Trophoblast cell (in vitro differentiated cells and primary cell): Measurements from ENCODE around the gene JARID2.

Source experiments
- DNase-seq, 2 donors: peaks; one replicate each; pipeline ENCODE4 v3.0.0-alpha.2; 2016
- H2AFZ ChIP-seq: 2 replicates; pipeline ENCODE4 v1.6.1; 2013; ENCODE audit warnings: low read length, moderate library complexity, mild to moderate bottlenecking; ENCODE audit not compliant: insufficient read depth, poor library complexity
- H2AK5ac ChIP-seq: 2 replicates; pipeline ENCODE4 v1.6.1; 2013; ENCODE audit warnings: mild to moderate bottlenecking, low read length
- H2BK120ac ChIP-seq: 2 replicates; pipeline ENCODE4 v1.6.1; 2013; ENCODE audit warnings: low read length, mild to moderate bottlenecking, moderate library complexity; ENCODE audit not compliant: insufficient read depth, poor library complexity
- H2BK12ac ChIP-seq: 2 replicates; pipeline ENCODE4 v1.6.1; 2013; ENCODE audit warnings: mild to moderate bottlenecking, low read length, moderate library complexity
- H2BK5ac ChIP-seq: 2 replicates; pipeline ENCODE4 v1.6.1; 2013; ENCODE audit warnings: low read length, low read depth, moderate library complexity, mild to moderate bottlenecking; ENCODE audit not compliant: poor library complexity
- H3K14ac ChIP-seq: 2 replicates; pipeline ENCODE4 v1.6.1; 2013; ENCODE audit warnings: mild to moderate bottlenecking, low read length
- H3K18ac ChIP-seq: 2 replicates; pipeline ENCODE4 v1.6.1; 2013; ENCODE audit warnings: mild to moderate bottlenecking, low read length
- H3K23ac ChIP-seq: 2 replicates; pipeline ENCODE4 v1.6.1; 2013; ENCODE audit warnings: low read length
- H3K27ac ChIP-seq: 2 replicates; pipeline ENCODE4 v1.5.1; 2013; ENCODE audit warnings: low read depth, mild to moderate bottlenecking, inconsistent platforms, low read length, moderate library complexity
- H3K27me3 ChIP-seq: 2 replicates; pipeline ENCODE4 v1.6.1; 2013; ENCODE audit warnings: inconsistent platforms, mild to moderate bottlenecking, low read length, moderate library complexity; ENCODE audit not compliant: insufficient read depth
- H3K36me3 ChIP-seq, 2 experiments: 1 replicate in 1 of 2; 2 replicates in 1 of 2; pipeline ENCODE4 v1.6.1; 2013; ENCODE audit warnings: low read length in 2 of 2, mild to moderate bottlenecking in 2 of 2, moderate library complexity in 1 of 2; ENCODE audit not compliant: insufficient read depth in 2 of 2, control insufficient read depth in 1 of 2
- H3K4ac ChIP-seq: 2 replicates; pipeline ENCODE4 v1.6.1; 2013; ENCODE audit warnings: low read depth, mild to moderate bottlenecking, low read length, moderate library complexity
- H3K4me1 ChIP-seq, 2 experiments: 1 replicate in 1 of 2; 2 replicates in 1 of 2; pipeline ENCODE4 v1.6.1; 2013; ENCODE audit warnings: low read length in 2 of 2, mild to moderate bottlenecking in 2 of 2, moderate library complexity in 1 of 2; ENCODE audit not compliant: insufficient read depth in 2 of 2, control insufficient read depth in 1 of 2
- H3K4me2 ChIP-seq: 2 replicates; pipeline ENCODE4 v1.6.1; 2013; ENCODE audit warnings: inconsistent platforms, mild to moderate bottlenecking, low read length, moderate library complexity
- H3K4me3 ChIP-seq: 2 replicates; pipeline ENCODE4 v1.5.1; 2013; ENCODE audit warnings: mild to moderate bottlenecking, low read depth, low read length, inconsistent platforms
- H3K79me1 ChIP-seq: one replicate; pipeline ENCODE4 v1.6.1; 2013; ENCODE audit warnings: low read length
- H3K79me2 ChIP-seq: 2 replicates; pipeline ENCODE4 v1.6.1; 2013; ENCODE audit warnings: low read length, mild to moderate bottlenecking; ENCODE audit not compliant: control insufficient read depth, insufficient read depth, poor library complexity
- H3K9ac ChIP-seq: 2 replicates; pipeline ENCODE4 v1.6.1; 2013; ENCODE audit warnings: mild to moderate bottlenecking, low read length
- H3K9me3 ChIP-seq: 2 replicates; pipeline ENCODE4 v1.6.1; 2013; ENCODE audit warnings: low read depth, mild to moderate bottlenecking, control low read depth, inconsistent platforms, low read length; ENCODE audit not compliant: insufficient read depth
- H4K12ac ChIP-seq: 2 replicates; pipeline ENCODE4 v1.6.1; 2013; ENCODE audit warnings: low read depth, mild to moderate bottlenecking, low read length, moderate library complexity
- H4K8ac ChIP-seq: 2 replicates; pipeline ENCODE4 v1.6.1; 2013; ENCODE audit warnings: low read depth, mild to moderate bottlenecking, low read length, moderate library complexity
- H4K91ac ChIP-seq: one replicate; pipeline ENCODE4 v1.6.1; 2013; ENCODE audit warnings: low read depth, mild to moderate bottlenecking, low read length, moderate library complexity
- WGBS: extraction: QIAGEN DNeasy Blood & Tissue Kit; methylation state at CpG from one replicate; pipeline ENCODE4 v1.1.7; 2013; ENCODE audit warnings: missing lambda C conversion rate; ENCODE audit not compliant: insufficient read length, insufficient coverage; ENCODE audit errors: extremely low coverage; 5-methylcytosine and 5-hydroxymethylcytosine counted together

JARID2 gene

DNA sequence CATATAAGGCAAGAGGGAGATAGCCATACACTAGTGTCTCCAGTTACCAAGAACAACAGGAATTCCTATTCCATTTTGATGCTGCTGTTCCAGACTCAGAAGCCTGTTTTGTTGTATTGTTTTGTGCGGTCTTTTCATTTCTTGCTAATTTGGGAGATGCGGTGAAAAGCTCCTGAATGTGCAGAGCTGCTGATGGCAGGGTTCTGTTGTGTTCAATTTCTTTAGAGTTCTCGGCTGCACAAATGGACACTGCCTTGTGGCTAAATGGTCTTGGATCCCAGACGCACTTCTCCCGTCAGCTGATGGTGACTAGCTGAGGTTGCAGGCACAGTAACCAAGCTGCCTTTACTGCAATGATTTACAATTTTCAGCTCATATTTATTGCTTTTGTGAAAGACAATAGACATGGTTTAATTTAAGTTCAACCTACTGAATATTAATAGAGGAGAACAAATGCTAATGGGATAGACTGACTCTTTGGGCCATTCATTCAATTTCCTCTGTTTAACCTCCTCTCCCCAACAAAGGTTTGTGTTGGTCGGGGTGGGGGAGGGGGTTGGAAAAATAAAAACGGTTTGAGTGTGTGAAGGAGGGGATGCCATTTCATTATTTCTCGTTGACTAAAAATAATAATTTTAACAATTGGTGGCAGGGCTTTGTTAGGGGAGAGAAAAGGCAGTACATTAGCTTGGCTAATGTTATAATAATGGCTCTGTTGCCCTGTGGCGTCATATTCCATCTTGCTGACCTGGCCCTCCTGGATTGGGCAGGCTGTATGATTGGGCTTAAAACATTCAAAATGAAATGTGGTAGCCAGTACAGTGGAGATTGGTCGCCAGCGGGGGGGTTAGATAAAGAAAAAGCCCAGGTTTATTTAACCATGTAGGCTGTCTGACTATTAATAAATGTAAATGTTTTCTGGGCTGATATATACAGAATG, 159.5 kb downstream of the JARID2 start:
- no peak overlapping the region for H4K12ac ChIP-seq
- H3K23ac ChIP-seq = no peak overlapping the region
- no peaks in the 10 kb centered on the region for H3K79me1 ChIP-seq
- H3K4ac ChIP-seq = no peak overlapping the region
- H3K18ac ChIP-seq = no peak overlapping the region
- no peak overlapping the region for H3K4me3 ChIP-seq
- no peak overlapping the region for H2AK5ac ChIP-seq
- H3K27ac ChIP-seq = no peak overlapping the region
- H2BK120ac ChIP-seq = no peak overlapping the region
- no peaks in the 10 kb centered on the region for H3K27me3 ChIP-seq
- H2BK5ac ChIP-seq = no peak overlapping the region
- H4K8ac ChIP-seq = no peak overlapping the region
- H2AFZ ChIP-seq = no peak overlapping the region
- no peak overlapping the region for H4K91ac ChIP-seq
- no peaks in the 10 kb centered on the region for H3K36me3 ChIP-seq
- no peak overlapping the region for H3K9ac ChIP-seq
- no peak overlapping the region for H3K4me2 ChIP-seq
- no CpG with 5 or more reads among the region's 11 CpGs for WGBS
- DNase-seq = no peak
- H3K14ac ChIP-seq = no peak overlapping the region
- H3K4me1 ChIP-seq = peaks cover 5 to 15% of the 10 kb centered on the region in 2 experiments
- no peak overlapping the region for H2BK12ac ChIP-seq
- H3K9me3 ChIP-seq = no peaks in the 10 kb centered on the region
- peaks cover 3% of the 10 kb centered on the region for H3K79me2 ChIP-seq

DNA sequence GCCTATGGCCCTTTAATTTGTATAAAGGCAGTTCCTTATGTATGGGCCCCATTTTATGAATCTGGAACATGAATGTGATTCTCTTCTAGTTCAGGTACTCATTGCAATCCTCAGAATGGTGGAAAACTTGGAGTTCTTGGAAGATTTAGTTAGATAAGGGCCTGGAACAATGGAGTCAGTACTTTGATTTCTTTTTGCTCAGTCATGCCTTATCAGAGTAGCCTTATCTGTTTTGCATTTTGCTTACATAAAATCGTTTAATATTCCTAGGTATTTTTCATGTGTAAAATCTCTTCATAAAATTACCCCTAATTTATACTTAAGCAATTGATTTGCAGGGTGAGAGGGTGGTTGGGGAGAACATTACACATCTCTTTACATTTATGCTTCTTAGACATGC, 160.6 kb downstream of the JARID2 start:
- no peak overlapping the region for H3K9ac ChIP-seq
- H2AK5ac ChIP-seq = no peak overlapping the region
- no peak for DNase-seq
- H3K4me1 ChIP-seq = peaks cover 5 to 12% of the 10 kb centered on the region in 2 experiments
- H3K23ac ChIP-seq = no peak overlapping the region
- H2BK5ac ChIP-seq = no peak overlapping the region
- no peak overlapping the region for H3K4ac ChIP-seq
- no peak overlapping the region for H4K91ac ChIP-seq
- H3K79me2 ChIP-seq = peaks cover 3% of the 10 kb centered on the region
- no peak overlapping the region for H4K12ac ChIP-seq
- no peak overlapping the region for H3K4me2 ChIP-seq
- H3K4me3 ChIP-seq = no peak overlapping the region
- H3K27ac ChIP-seq = no peak overlapping the region
- no peaks in the 10 kb centered on the region for H3K79me1 ChIP-seq
- no peak overlapping the region for H2BK12ac ChIP-seq
- H2AFZ ChIP-seq = no peak overlapping the region
- H3K14ac ChIP-seq = no peak overlapping the region
- no peak overlapping the region for H3K18ac ChIP-seq
- H3K9me3 ChIP-seq = no peaks in the 10 kb centered on the region
- no peak overlapping the region for H4K8ac ChIP-seq
- WGBS = no CpG with 5 or more reads among the region's 1 CpG
- no peaks in the 10 kb centered on the region for H3K36me3 ChIP-seq
- no peak overlapping the region for H2BK120ac ChIP-seq
- no peaks in the 10 kb centered on the region for H3K27me3 ChIP-seq

DNA sequence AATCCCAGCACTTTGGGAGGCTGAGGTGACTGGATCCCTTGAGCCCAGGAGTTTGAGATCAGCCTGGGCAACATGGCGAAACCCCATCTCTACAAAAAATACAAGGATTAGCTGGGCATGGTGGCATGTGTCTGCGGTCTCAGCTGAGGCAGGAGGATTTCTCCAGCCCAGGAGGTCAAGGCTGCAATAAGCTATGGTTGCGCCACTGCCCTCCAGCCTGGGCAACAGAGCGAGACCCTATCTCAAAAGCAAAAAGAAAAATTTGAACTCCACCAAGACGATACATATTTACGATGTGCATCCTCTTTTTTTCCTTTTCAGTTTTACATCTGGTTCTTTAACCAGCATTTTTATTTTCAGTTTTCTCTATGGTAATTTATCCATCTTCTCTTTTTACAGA, 162.1 kb downstream of the JARID2 start:
- H2AK5ac ChIP-seq = no peak overlapping the region
- H3K23ac ChIP-seq = no peak overlapping the region
- H3K14ac ChIP-seq = no peak overlapping the region
- no peak overlapping the region for H4K12ac ChIP-seq
- H3K4ac ChIP-seq = no peak overlapping the region
- H3K4me3 ChIP-seq = no peak overlapping the region
- H3K18ac ChIP-seq = no peak overlapping the region
- H3K79me2 ChIP-seq = peaks cover 3% of the 10 kb centered on the region
- H2AFZ ChIP-seq = no peak overlapping the region
- DNase-seq = no peak
- H3K9ac ChIP-seq = no peak overlapping the region
- H3K4me2 ChIP-seq = no peak overlapping the region
- H4K8ac ChIP-seq = no peak overlapping the region
- H3K36me3 ChIP-seq = no peaks in the 10 kb centered on the region
- WGBS = no CpG with 5 or more reads among the region's 6 CpGs
- no peaks in the 10 kb centered on the region for H3K27me3 ChIP-seq
- no peaks in the 10 kb centered on the region for H3K9me3 ChIP-seq
- H3K27ac ChIP-seq = no peak overlapping the region
- H2BK120ac ChIP-seq = no peak overlapping the region
- H2BK12ac ChIP-seq = no peak overlapping the region
- peaks cover 5 to 15% of the 10 kb centered on the region in 2 experiments for H3K4me1 ChIP-seq
- no peak overlapping the region for H4K91ac ChIP-seq
- no peak overlapping the region for H2BK5ac ChIP-seq
- H3K79me1 ChIP-seq = no peaks in the 10 kb centered on the region

DNA sequence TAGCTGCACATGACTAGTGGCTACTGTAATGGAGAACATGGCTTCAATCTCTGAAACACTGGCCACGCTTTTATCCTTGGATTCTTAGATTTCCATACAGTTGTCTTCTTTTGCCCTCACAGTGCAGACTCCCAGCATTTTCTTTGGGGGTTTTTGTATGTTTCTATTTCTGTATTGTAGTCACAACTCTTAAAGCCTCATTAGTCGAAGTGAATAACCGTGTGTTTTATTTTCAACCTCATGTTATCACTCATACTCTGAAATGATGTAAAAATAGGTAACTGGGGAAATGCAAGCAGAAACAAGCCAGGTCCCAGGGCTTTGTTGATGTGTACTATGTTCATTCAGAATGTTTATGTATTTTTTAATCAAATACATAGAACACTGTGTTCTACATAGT, 162.9 kb downstream of the JARID2 start:
- Histone ChIP-seq H3K4me3 (no peak overlapping the region), H3K14ac (no peak overlapping the region), H2BK120ac (no peak overlapping the region), H3K23ac (no peak overlapping the region), H3K79me1 (no peaks in the 10 kb centered on the region), H3K4ac (no peak overlapping the region), H4K8ac (no peak overlapping the region), H3K27ac (no peak overlapping the region), H3K18ac (no peak overlapping the region), H2BK5ac (no peak overlapping the region), H3K36me3 (no peaks in the 10 kb centered on the region), H4K91ac (no peak overlapping the region), H3K79me2 (peaks cover 3% of the 10 kb centered on the region), H3K4me2 (no peak overlapping the region), H3K9ac (no peak overlapping the region), H2BK12ac (no peak overlapping the region), H2AK5ac (no peak overlapping the region), H3K4me1 (peaks cover 5 to 15% of the 10 kb centered on the region in 2 experiments), H4K12ac (no peak overlapping the region), H3K9me3 (no peaks in the 10 kb centered on the region), H2AFZ (no peak overlapping the region), H3K27me3 (no peaks in the 10 kb centered on the region)
- no CpG with 5 or more reads among the region's 3 CpGs for WGBS
- DNase-seq = no peak
